ENCODE measurements around the gene TMPRSS11E.
"Not testable (repeated sequence)": the region's sequence is repeated elsewhere in the genome, so short reads cannot be mapped to it uniquely, and the experiment has no call there.

TMPRSS11E gene

DNA sequence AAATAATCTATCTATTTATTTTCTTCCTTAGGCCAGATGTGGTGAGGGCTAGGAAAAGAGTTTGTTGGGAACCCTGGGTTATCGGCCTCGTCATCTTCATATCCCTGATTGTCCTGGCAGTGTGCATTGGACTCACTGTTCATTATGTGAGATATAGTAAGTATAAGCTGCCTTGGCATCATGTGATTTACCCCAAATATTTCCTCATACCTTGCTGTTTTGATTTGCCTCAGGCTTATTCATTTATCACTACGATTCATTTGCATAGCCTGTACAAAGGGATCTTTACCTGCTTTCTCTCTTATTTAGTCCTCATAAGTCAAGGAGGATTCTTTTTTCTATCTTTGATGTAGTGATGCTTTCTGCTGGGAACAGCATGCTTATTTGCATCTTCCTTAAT, 14.5 kb downstream of the TMPRSS11E start:
- DNase-seq (ENCODE audit: low read depth in 2 of 2, low spot score in 1 of 2), result no peak

DNA sequence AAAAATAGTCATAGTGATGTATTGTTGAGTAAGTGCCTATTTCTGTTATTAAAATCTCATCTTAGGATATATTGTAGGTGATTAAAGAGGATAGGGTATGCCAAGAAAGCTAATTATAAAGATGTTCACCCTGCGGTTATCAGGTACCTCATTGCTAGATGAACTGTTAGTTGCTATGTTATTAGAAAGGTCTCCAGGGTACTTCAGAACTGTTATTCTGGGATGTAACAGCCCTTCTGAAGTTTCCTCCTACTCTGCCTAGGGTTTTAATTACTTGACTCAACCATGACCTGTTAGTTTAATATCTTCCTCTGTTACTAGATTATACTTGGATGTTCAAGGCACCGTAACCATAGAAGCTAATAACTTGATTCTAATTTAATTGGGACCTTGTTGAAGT, 15.4 kb downstream of the TMPRSS11E start:
- DNase-seq (ENCODE audit: low read depth in 2 of 2, low spot score in 1 of 2), result no peak

DNA sequence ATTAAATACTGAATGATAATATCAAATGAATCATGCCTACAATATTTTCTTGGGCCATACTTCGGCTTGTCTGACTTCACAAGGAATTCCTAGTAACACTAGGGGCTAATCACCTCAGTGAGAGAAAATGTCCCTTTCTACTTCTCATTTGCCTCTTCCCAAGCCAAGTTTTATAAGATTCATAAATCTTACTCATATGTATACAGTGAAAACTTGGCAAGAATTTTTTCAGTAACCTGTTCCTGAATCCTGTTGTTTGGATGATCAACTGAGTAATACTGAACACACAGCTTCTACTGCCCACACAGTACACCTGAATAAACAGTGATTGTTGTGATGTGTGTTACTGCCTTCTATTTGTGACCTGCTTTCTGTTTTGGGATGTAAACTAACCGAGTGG, 16.5 kb downstream of the TMPRSS11E start:
- no peak for DNase-seq (ENCODE audit: low read depth in 2 of 2, low spot score in 1 of 2)

DNA sequence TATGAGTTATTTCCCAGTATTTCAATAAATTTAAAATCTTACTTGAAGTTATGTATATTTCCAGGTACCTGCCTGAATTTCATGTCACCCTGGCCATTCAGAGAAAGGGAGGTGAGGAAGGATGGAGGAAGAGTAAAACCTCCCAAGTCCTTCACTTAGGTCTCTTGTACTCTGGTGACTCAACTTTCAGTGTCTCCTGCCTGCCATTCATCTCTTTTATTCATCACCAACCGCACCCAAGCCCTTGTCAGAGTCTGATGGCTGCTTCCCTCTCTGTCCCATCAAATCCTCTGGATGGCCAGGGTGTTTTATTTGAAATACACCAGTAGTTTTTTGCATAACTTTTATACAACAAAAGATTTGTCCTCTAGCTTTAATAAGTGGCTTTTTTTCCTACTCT, 17.8 kb downstream of the TMPRSS11E start:
- DNase-seq (ENCODE audit: low read depth in 2 of 2, low spot score in 1 of 2), result no peak

DNA sequence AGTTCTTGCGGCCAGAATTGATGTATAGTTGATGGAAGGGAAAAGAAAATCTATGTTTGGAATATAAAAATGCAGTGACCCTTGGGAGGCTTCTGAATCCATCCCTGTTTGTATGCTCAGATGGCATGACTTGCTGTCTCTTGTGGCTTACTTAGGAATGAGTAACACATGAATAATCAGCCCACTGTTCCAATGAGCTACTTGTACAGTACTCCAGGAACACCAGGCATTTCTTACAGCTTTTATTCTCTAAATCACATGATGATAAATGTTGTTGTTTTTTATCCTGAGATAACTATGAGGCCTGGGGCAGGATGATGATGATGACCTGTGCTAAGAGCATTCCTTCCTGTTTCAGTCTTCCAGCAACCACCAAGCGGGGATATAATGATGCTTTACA, 18.9 kb downstream of the TMPRSS11E start:
- DNase-seq (ENCODE audit: low read depth in 2 of 2, low spot score in 1 of 2), result no peak

DNA sequence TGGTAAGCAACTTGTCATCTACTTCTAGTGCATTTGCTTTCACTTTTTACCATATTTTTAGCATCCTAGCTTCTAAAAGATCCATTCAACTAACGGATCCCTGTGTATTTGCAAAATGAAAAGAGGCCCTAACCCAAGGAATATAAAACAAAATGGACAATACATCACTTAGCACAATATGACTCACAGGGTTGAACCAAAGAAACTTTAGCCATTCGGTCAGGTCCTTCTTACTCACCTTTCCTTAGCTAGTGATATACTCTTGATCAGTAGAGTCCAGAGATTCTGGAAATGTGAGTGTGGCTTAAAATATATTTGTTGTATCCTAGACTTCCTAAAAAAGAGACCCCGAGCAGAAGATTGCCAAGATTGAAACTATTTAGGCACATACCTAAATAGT, 19.5 kb downstream of the TMPRSS11E start:
- DNase-seq (ENCODE audit: low read depth in 2 of 2, low spot score in 1 of 2), result no peak

DNA sequence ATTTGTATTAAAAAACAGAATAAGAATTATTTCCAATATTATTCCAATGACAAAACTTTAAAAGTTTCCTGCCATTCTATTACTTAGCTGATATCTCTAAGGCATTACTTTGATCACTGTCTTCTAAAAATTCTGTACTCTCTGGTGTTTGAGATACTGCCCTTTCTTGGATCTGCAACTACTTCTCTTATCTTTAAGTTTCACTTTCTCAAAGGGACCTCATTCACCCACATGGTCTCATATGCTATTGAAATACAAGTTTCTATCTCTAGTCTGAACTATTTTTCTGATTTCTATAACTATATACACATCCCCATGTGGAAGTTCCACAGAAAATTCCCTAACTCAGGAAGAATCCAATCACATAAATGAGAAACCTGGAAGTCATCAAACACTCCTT, 22.2 kb downstream of the TMPRSS11E start:
- DNase-seq (ENCODE audit: low read depth in 2 of 2, low spot score in 1 of 2), result no peak

DNA sequence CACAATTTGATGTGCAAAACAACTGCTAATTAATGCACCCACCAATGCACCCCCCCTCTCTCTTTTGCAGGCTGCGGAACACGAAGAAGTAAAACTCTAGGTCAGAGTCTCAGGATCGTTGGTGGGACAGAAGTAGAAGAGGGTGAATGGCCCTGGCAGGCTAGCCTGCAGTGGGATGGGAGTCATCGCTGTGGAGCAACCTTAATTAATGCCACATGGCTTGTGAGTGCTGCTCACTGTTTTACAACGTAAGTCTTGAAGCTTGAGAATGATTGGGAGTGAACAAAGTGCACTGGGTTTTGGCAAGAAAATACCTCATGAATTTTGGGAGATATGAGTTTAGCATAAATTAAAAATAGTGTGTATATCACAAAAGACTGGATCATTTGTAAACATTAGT, 28.9 kb downstream of the TMPRSS11E start:
- no peak for DNase-seq (ENCODE audit: low read depth in 2 of 2, low spot score in 1 of 2)

DNA sequence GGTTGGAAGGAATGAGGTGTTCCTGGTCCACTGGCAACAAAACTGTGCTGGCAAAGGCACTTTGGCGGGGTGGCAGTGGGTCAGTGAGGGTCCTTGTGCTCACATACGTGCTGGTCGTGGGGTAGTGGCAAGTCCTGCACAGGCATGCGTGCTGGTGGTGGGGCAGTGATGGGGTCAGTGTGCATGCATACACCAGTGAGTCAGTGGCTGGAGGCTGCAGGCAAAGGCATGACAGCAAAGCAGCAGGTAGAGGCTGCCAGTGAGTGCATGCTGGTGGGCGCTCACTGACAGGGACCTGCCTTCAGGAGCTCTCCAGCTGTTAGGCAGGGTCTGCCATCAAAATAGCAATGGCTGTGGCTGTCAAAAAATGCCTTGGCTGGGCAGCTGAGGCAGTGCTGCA, 42.1 kb downstream of the TMPRSS11E start:
- no peak for DNase-seq (ENCODE audit: low read depth in 2 of 2, low spot score in 1 of 2)

DNA sequence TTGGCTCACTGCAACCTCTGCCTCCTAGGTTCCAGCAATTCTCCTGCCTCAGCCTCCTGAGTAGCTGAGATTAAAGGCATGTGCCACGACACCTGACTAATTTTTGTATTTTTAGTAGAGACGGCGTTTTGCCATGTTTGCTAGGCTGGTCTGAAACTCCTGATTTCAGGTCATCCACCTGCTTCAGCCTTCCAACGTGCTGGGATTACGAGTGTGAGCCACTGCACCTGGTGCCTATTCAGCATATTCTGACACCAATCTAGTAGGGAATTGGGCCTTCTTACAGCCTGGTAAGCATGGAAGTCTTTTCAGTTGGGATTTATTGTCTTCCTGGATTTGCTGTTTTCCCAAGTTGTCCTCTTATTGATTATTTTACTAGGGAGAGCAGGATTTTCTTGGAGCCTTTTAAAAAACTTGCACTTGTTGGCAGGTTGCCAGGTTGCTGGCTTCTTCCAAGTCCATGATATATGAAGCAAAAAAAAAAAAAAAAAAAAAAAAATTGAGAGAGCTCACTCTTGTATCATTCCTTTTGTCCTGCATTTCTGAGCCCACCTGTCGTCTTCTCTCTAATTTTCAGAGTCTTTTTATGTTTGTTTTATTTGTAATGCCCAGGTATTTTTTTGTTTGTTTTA, 43.7 kb downstream of the TMPRSS11E start:
- no peak for DNase-seq (ENCODE audit: low read depth in 2 of 2, low spot score in 1 of 2)

DNA sequence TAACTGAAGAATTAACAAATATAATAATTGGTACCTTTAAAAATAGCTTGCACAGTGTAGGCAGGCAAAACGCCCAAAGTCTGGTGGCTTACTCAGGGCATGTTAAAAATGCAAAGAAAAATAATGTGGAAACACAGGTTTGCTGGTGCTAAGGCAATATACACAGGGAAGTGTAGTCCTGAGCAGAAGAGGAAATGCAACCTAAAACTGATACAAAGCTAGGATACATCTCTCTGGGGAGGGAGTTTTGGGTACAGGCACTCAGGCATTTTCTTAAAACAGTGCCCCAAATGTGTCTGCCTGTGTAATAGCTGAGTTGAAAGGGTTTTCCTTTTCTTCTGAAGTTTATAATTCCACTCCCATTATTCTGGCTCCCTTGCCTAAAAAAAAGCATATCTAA, 47.4 kb downstream of the TMPRSS11E start:
- no peak for DNase-seq (ENCODE audit: low read depth in 2 of 2, low spot score in 1 of 2)

DNA sequence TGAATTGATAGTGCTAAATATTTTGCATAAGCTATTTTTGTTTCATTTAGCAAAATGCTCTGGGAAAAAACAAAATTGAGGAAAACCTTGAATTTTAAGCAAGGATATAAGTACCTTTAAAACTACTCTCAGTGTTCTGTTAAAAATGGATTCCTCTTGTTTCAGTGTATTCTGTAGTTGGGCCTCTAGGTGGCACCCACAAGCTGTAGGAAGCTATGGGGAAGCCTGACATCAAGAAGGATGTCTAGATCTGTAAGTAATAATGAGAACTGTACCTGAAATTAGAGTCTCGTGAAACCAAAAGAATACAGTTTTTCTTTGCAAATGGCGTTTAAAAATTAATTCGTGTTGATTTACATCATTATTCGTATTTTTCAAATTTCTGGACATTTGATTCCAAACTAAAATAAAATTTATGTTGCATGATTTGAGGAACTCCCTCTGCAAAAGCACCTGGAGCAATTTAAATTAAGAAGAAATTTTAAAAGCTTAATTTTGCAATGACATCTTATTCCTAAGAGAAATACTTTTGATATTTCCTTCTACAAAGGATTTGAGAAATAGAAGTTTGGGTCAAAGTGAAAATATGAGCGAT, 51.2 kb downstream of the TMPRSS11E start:
- DNase-seq (ENCODE audit: low read depth in 2 of 2, low spot score in 1 of 2), result peak in 1 of 2 donors; percentile 32

- no peak for DNase-seq (ENCODE audit: low read depth in 2 of 2, low spot score in 1 of 2)
These were observed 51.8 kb downstream of the TMPRSS11E start for GRCh38 chr4:68499021-68499420.

- not testable (repeated sequence) for DNase-seq (ENCODE audit: low read depth in 2 of 2, low spot score in 1 of 2)
These were observed 56.2 kb downstream of the TMPRSS11E start for GRCh38 chr4:68503462-68503861.

DNA sequence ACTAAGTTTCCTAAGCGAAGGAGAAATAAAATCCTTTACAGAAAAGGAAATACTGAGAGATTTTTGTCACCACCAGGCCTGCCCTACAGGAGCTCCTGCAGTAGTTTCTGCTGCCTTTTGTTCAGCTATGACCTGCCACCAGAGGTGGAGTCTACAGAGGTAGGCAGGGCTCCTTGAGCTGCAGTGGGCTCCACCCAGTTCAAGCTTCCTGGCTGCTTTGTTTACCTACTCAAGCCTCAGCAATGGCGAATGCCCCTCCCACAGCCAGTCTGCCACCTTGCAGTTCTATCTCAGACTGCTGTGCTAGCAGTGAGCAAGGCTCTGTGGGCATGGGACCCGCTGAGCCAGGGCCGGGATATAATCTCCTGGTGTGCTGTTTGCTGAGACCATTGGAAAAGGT, 57.6 kb downstream of the TMPRSS11E start:
- not testable (repeated sequence) for DNase-seq (ENCODE audit: low read depth in 2 of 2, low spot score in 1 of 2)

GRCh38 chr4:68505452-68505851, 58.2 kb downstream of the TMPRSS11E start:
- DNase-seq (ENCODE audit: low read depth in 2 of 2, low spot score in 1 of 2), result not testable (repeated sequence)

DNA sequence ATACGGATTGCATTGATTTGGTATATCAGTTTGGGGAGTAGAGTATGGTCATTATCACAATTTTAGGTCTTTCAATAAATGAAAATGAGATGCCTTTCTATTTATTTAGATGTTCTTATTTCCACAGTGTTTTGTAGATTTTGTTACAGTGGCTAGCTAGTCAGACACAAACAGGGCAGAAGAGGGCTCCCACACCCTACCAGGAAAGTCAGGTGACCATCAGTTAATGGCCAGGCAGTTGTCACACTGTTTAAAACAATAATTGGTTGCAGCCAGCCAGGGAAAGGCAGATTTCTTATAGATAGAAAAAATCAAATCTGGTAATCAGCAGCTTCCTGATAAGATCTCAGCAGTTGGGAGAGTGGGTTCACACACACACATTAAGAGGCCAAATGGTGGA, 71.6 kb downstream of the TMPRSS11E start:
- DNase-seq (ENCODE audit: low read depth in 2 of 2, low spot score in 1 of 2), result no peak

DNA sequence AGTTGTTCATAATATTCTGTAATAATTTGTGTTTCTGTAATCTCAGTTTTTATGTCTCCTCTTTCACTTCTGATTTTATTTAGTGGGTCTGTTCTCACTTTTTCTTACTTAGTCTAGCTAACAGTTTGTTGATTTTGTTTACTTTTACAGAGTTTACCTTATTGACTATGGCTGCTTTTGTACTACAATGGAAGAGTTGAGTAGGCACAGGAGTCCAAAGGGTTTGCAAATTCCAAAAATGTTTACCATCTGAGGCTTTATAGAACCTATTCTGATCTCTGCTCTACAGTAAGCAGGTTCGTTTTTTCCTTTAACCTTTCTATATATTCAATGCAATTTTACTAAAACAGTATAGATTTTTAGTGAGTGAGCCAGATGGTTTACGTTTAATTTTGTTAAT, 73.7 kb downstream of the TMPRSS11E start:
- DNase-seq (ENCODE audit: low read depth in 2 of 2, low spot score in 1 of 2), result no peak

- not testable (repeated sequence) for DNase-seq (ENCODE audit: low read depth in 2 of 2, low spot score in 1 of 2)
These were observed 75.0 kb downstream of the TMPRSS11E start for GRCh38 chr4:68522232-68522631.

GRCh38 chr4:68535974-68536373, 88.7 kb downstream of the TMPRSS11E start:
- DNase-seq (ENCODE audit: low read depth in 2 of 2, low spot score in 1 of 2), result no peak

DNA sequence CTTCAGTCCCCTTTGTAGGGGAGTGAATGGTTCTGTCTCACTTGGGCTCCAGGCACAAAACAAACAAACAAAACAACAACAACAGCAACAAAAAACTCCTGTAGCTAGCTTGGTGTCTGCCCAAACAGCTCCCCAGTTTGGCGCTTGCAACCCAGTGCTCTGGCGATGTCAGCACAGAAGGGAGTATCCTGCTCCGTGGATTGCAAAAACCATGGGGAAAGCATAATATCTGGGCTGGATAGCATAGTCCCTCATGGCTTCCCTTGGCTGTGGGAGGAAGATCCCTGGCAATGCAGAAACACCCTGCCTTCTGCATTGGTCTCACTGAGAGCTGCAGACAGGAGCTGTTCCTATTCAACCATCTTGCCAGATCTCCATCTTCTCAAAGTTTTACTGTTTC, 89.1 kb downstream of the TMPRSS11E start:
- DNase-seq (ENCODE audit: low read depth in 2 of 2, low spot score in 1 of 2), result no peak

- not testable (repeated sequence) for DNase-seq (ENCODE audit: low read depth in 2 of 2, low spot score in 1 of 2)
These were observed 95.5 kb downstream of the TMPRSS11E start for GRCh38 chr4:68542742-68543141.
